Effector memory CD4-positive, alpha-beta T cell (primary cell): ENCODE data around the gene FNIP2.
"Not testable (repeated sequence)": the region's sequence is repeated elsewhere in the genome, so short reads cannot be mapped to it uniquely, and the experiment has no call there.

Source experiments
- DNase-seq, 3 donors: peaks; one replicate each; pipeline ENCODE4 v3.0.0-alpha.2; 2020
- H3K27ac ChIP-seq: 2 replicates; pipeline ENCODE4 v1.7.0; 2013; ENCODE audit warnings: mild to moderate bottlenecking, low read length, moderate library complexity; ENCODE audit not compliant: insufficient read depth, poor library complexity, severe bottlenecking
- H3K27me3 ChIP-seq: replicated peaks from 2 replicates; pipeline ENCODE4 v1.7.0; 2013; ENCODE audit warnings: mild to moderate bottlenecking, low read length; ENCODE audit not compliant: insufficient read depth, control insufficient read depth, poor library complexity, severe bottlenecking
- H3K36me3 ChIP-seq: 2 replicates; pipeline ENCODE4 v1.7.0; 2013; ENCODE audit warnings: mild to moderate bottlenecking, low read length, moderate library complexity; ENCODE audit not compliant: control insufficient read depth, insufficient read depth
- H3K4me1 ChIP-seq: 2 replicates; pipeline ENCODE4 v1.7.0; 2013; ENCODE audit warnings: low read length, mild to moderate bottlenecking; ENCODE audit not compliant: control insufficient read depth, insufficient read depth, poor library complexity, severe bottlenecking
- H3K4me3 ChIP-seq: 2 replicates; pipeline ENCODE4 v1.7.0; 2013; ENCODE audit warnings: low read length, low read depth, mild to moderate bottlenecking; ENCODE audit not compliant: insufficient read depth, poor library complexity, severe bottlenecking
- H3K9me3 ChIP-seq: 2 replicates; pipeline ENCODE4 v1.7.0; 2013; ENCODE audit warnings: mild to moderate bottlenecking, low read length, moderate library complexity; ENCODE audit not compliant: control insufficient read depth

Gene FNIP2

GRCh38 chr4:158801677-158802076, 32.9 kb downstream of the FNIP2 start:
- no peaks in the 10 kb centered on the region for H3K4me1 ChIP-seq
- DNase-seq = no peak
- no peak overlapping the region for H3K4me3 ChIP-seq
- H3K36me3 ChIP-seq = no peaks in the 10 kb centered on the region
- H3K9me3 ChIP-seq = no peaks in the 10 kb centered on the region
- H3K27ac ChIP-seq = no peak overlapping the region
- H3K27me3 ChIP-seq = no peaks in the 10 kb centered on the region

- Histone ChIP-seq H3K27ac (no peak overlapping the region), H3K4me3 (no peak overlapping the region), H3K9me3 (no peaks in the 10 kb centered on the region), H3K4me1 (no peaks in the 10 kb centered on the region), H3K27me3 (no peaks in the 10 kb centered on the region), H3K36me3 (no peaks in the 10 kb centered on the region)
- no peak for DNase-seq
Measured at GRCh38 chr4:158802914-158803313, 34.1 kb downstream of the FNIP2 start.

- Histone ChIP-seq H3K27ac (no peak overlapping the region), H3K27me3 (no peaks in the 10 kb centered on the region), H3K4me3 (no peak overlapping the region), H3K4me1 (peaks cover 8% of the 10 kb centered on the region), H3K36me3 (no peaks in the 10 kb centered on the region), H3K9me3 (no peaks in the 10 kb centered on the region)
- no peak for DNase-seq
Measured at GRCh38 chr4:158805635-158806471, 37.0 kb downstream of the FNIP2 start.

- no peak overlapping the region for H3K4me3 ChIP-seq
- no peaks in the 10 kb centered on the region for H3K36me3 ChIP-seq
- no peaks in the 10 kb centered on the region for H3K9me3 ChIP-seq
- H3K4me1 ChIP-seq = peaks cover 10% of the 10 kb centered on the region
- no peak overlapping the region for H3K27ac ChIP-seq
- no peak for DNase-seq
- no peaks in the 10 kb centered on the region for H3K27me3 ChIP-seq
Measured at GRCh38 chr4:158807691-158808090, 38.9 kb downstream of the FNIP2 start.

- H3K4me3 ChIP-seq = no peak overlapping the region
- peaks cover 10% of the 10 kb centered on the region for H3K4me1 ChIP-seq
Measured at GRCh38 chr4:158808399-158808798, 39.6 kb downstream of the FNIP2 start.

DNA sequence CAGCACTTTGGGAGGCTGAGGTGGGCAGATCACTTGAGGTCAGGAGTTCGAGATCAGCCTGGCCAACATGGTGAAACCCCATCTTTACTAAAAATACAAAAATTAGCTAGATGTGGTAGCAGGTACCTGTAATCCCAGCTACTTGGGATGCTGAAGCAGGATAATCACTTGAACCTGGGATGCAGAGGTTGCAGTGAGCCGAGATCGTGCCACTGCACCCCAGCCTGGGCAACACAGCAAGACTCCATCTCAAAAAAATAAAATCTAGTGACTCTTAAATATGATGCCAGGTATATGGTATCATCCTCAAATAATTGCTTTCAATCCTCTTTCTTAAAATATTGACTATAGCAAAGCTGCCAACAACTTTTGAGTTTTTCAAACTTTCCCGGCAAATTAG, 40.4 kb downstream of the FNIP2 start:
- not testable (repeated sequence) for H3K27me3 ChIP-seq, H3K9me3 ChIP-seq, H3K27ac ChIP-seq, H3K36me3 ChIP-seq, H3K4me3 ChIP-seq, DNase-seq
- H3K4me1 ChIP-seq = peaks cover 10% of the 10 kb centered on the region

More at GRCh38 chr4:158808399-158808798, 39.6 kb downstream of the FNIP2 start:
- DNase-seq = no peak
- H3K27me3 ChIP-seq = no peaks in the 10 kb centered on the region
- no peak overlapping the region for H3K27ac ChIP-seq
- no peaks in the 10 kb centered on the region for H3K9me3 ChIP-seq
- no peaks in the 10 kb centered on the region for H3K36me3 ChIP-seq

DNA sequence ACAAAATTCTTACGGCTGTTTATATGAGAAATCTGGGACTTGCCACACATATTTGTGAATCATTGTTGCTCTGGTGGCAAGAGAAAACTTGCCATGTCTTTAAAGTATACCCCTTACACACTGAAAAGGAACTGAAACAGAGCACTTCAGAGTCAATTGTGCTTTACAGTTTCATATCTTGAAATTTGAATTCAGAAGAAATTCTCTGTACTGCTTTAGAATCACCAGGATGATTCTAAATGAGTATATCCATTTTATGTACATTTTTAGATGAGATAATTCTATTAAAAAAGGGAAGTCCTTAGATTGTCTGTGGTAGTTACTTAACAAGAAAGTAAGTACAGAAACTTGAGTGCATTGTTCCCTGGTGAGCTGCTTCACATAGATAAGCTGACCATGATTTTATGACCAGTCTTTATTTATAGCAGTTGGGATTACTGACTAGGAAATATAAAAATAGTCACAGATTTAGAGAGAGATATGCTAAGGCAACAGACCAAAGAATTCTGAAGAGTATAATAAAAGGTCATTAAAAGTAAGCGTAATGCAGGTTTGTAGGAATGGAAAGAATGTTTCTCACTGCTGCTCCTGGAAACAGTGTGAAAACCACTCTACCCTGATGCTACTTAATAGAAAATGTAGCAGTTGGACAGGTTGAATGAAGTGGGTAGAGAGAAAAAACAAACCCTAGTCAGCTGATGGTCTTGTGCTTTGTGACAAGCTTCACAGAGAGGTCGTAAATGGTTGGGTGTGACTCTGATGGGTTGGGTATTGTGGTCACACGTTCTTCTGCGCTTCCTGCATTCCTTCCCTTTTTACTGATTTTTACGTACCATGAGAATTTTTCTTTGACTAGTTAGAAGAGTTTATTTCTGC, 41.0 kb downstream of the FNIP2 start:
- Histone ChIP-seq H3K9me3 (no peaks in the 10 kb centered on the region), H3K27ac (no peak overlapping the region), H3K36me3 (no peaks in the 10 kb centered on the region), H3K4me3 (no peak overlapping the region), H3K4me1 (peaks cover 10% of the 10 kb centered on the region), H3K27me3 (no peaks in the 10 kb centered on the region)
- DNase-seq = no peak

- no peak overlapping the region for H3K27ac ChIP-seq
- peaks cover 10% of the 10 kb centered on the region for H3K4me1 ChIP-seq
- DNase-seq = no peak
- no peaks in the 10 kb centered on the region for H3K9me3 ChIP-seq
- H3K36me3 ChIP-seq = no peaks in the 10 kb centered on the region
- no peaks in the 10 kb centered on the region for H3K27me3 ChIP-seq
- H3K4me3 ChIP-seq = no peak overlapping the region
Measured at GRCh38 chr4:158810487-158811215, 41.8 kb downstream of the FNIP2 start.

DNA sequence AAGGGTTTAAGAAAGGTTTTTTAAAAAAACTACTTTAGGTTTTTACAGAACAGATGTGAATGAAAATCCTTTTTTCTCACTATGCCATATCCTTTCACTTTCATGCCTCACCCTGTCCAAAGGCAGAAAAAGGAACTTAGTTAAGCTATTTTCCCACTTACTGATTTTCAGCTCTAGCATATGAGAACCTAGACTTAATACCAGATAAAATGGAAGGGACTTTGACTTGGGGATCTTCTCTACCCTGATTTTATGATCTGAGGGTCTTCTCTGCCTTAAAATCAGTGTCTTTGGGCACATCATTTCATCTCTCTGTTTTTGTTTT, 42.4 kb downstream of the FNIP2 start:
- Histone ChIP-seq H3K36me3 (no peaks in the 10 kb centered on the region), H3K27ac (no peak overlapping the region), H3K4me1 (peaks cover 10% of the 10 kb centered on the region), H3K9me3 (no peaks in the 10 kb centered on the region), H3K4me3 (no peak overlapping the region), H3K27me3 (no peaks in the 10 kb centered on the region)
- DNase-seq = no peak
